DND-41 (cell line): Measurements from ENCODE around the gene TAF15.

Experiments used
- ATAC-seq: fragments of 200-7000 bp; cut with Tn5 transposase; 3 replicates; pipeline ENCODE4 v1.9.1; 2021; ENCODE audit warnings: low read depth; ENCODE audit not compliant: insufficient read depth
- DNase-seq: peaks from one replicate; pipeline ENCODE4 v3.0.0-alpha.2; 2020
- H2AFZ ChIP-seq: 2 replicates; pipeline ENCODE4 v1.6.0; 2012; ENCODE audit warnings: low read depth, low read length
- H3K27ac ChIP-seq: 2 replicates; pipeline ENCODE4 v1.5.1; 2012; ENCODE audit warnings: low read length, inconsistent platforms
- H3K27me3 ChIP-seq: fragments of 200-600 bp; sonication (generic); 2 replicates; pipeline ENCODE4 v1.6.0; 2012; ENCODE audit warnings: low read length, mild to moderate bottlenecking, inconsistent platforms; ENCODE audit not compliant: insufficient read depth, poor library complexity
- H3K36me3 ChIP-seq: 2 replicates; pipeline ENCODE4 v1.5.1; 2012; ENCODE audit warnings: low read length, inconsistent platforms; ENCODE audit not compliant: insufficient read depth
- H3K4me1 ChIP-seq: 2 replicates; pipeline ENCODE4 v1.5.1; 2012; ENCODE audit warnings: mild to moderate bottlenecking, low read length; ENCODE audit not compliant: insufficient read depth
- H3K4me2 ChIP-seq: 2 replicates; pipeline ENCODE4 v1.6.0; 2012; ENCODE audit warnings: mild to moderate bottlenecking, moderate library complexity, low read length, inconsistent platforms; ENCODE audit not compliant: insufficient read depth
- H3K4me3 ChIP-seq, 2 experiments: fragments of 200-600 bp in 1 of 2; shearing (Covaris generic) in 1 of 2; 2 replicates each; pipeline ENCODE4 v1.5.1; 2012 to 2016; ENCODE audit warnings: inconsistent platforms in 2 of 2, low read length in 2 of 2, mild to moderate bottlenecking in 2 of 2, low read depth in 1 of 2, moderate library complexity in 1 of 2
- H3K79me2 ChIP-seq: 2 replicates; pipeline ENCODE4 v1.6.0; 2012; ENCODE audit warnings: low read length, inconsistent platforms; ENCODE audit not compliant: insufficient read depth
- H3K9ac ChIP-seq: 2 replicates; pipeline ENCODE4 v1.6.0; 2012; ENCODE audit warnings: low read depth, mild to moderate bottlenecking, inconsistent platforms, low read length, moderate library complexity
- H3K9me3 ChIP-seq: 2 replicates; pipeline ENCODE4 v1.5.1; 2012; ENCODE audit warnings: low read length, moderate library complexity, mild to moderate bottlenecking, inconsistent platforms; ENCODE audit not compliant: insufficient read depth, severe bottlenecking
- H4K20me1 ChIP-seq: 2 replicates; pipeline ENCODE4 v1.6.0; 2012; ENCODE audit warnings: low read length; ENCODE audit not compliant: insufficient read depth
- CTCF ChIP-seq: IDR thresholded peaks from 2 replicates; pipeline ENCODE4 v1.5.1; 2012; ENCODE audit warnings: borderline replicate concordance, low read length, moderate library complexity, mild to moderate bottlenecking; ENCODE audit not compliant: poor library complexity, severe bottlenecking; ENCODE audit errors: extremely low read depth
- EZH2 ChIP-seq: IDR thresholded peaks from 3 replicates; pipeline ENCODE4 v1.6.1; 2012; ENCODE audit warnings: borderline replicate concordance, low read depth, mild to moderate bottlenecking, moderate library complexity, low read length, inconsistent platforms; ENCODE audit not compliant: severe bottlenecking

Gene TAF15

GRCh38 chr17:35866341-35866950, 57.2 kb downstream of the TAF15 start:
- H2AFZ ChIP-seq: no peak overlapping the region
- no peaks in the 10 kb centered on the region for H3K9me3 ChIP-seq

GRCh38 chr17:35867574-35867973, 58.3 kb downstream of the TAF15 start:
- H3K9ac ChIP-seq: no peak overlapping the region
- no peaks in the 10 kb centered on the region for H3K9me3 ChIP-seq
- no peaks in the 10 kb centered on the region for H3K4me1 ChIP-seq
- no peaks in the 10 kb centered on the region for H4K20me1 ChIP-seq
- TF ChIP-seq CTCF (no peak), EZH2 (no peak)
- H3K27me3 ChIP-seq: no peaks in the 10 kb centered on the region
- no peaks in the 10 kb centered on the region for H3K79me2 ChIP-seq
- no peak overlapping the region for H2AFZ ChIP-seq
- no peak for DNase-seq
- H3K36me3 ChIP-seq: no peaks in the 10 kb centered on the region
- no peak overlapping the region for H3K4me3 ChIP-seq
- no peak for ATAC-seq
- no peak overlapping the region for H3K27ac ChIP-seq
- no peak overlapping the region for H3K4me2 ChIP-seq

More at GRCh38 chr17:35866341-35866950, 57.2 kb downstream of the TAF15 start:
- TF ChIP-seq EZH2 (no peak), CTCF (no peak)
- DNase-seq: no peak
- Histone ChIP-seq H3K27me3 (no peaks in the 10 kb centered on the region), H3K79me2 (no peaks in the 10 kb centered on the region), H3K4me1 (no peaks in the 10 kb centered on the region), H4K20me1 (no peaks in the 10 kb centered on the region), H3K4me3 (no peak overlapping the region), H3K9ac (no peak overlapping the region), H3K27ac (no peak overlapping the region), H3K36me3 (no peaks in the 10 kb centered on the region), H3K4me2 (no peak overlapping the region)
- no peak for ATAC-seq

- Histone ChIP-seq H4K20me1 (no peaks in the 10 kb centered on the region), H3K27me3 (no peaks in the 10 kb centered on the region), H3K4me1 (no peaks in the 10 kb centered on the region), H3K4me2 (no peak within 1 kb of the TSS), H2AFZ (no peak within 1 kb of the TSS), H3K9ac (no peak within 1 kb of the TSS), H3K36me3 (no peaks in the 10 kb centered on the region), H3K9me3 (no peaks in the 10 kb centered on the region), H3K27ac (no peak within 1 kb of the TSS), H3K4me3 (no peak within 1 kb of the TSS), H3K79me2 (no peaks in the 10 kb centered on the region)
- ATAC-seq (no peak), DNase-seq (no peak)
- no peak for TF ChIP-seq CTCF
- no peak for TF ChIP-seq EZH2
Observed at GRCh38 chr17:35868737-35869136, 59.5 kb downstream of the TAF15 start, which contains the start of gene HEATR9. TSS of gene HEATR9 (minus strand) at chr17:35868891. CDS start at chr17:35868742, 149 bp downstream.
